Panc1 (cell line): ENCODE measurements around the gene UBE3B.

Experiments
- CTCF ChIP-seq: fragments of 450-650 bp; IDR thresholded peaks from 2 replicates; pipeline ENCODE4 v1.5.1; 2017; ENCODE audit warnings: mild to moderate bottlenecking
- POLR2AphosphoS5 ChIP-seq: IDR thresholded peaks from 2 replicates; pipeline ENCODE4 v1.6.1; 2012; ENCODE audit warnings: mild to moderate bottlenecking, low read depth, low read length, moderate library complexity

- no peak for TF ChIP-seq CTCF
- no peak for TF ChIP-seq POLR2AphosphoS5
Observed at GRCh38 chr12:109552971-109553370, 75.5 kb downstream of the UBE3B start.
